GM12874 (cell line): ENCODE results near the gene SETD5.

ENCODE experiments used
- CTCF ChIP-seq: IDR thresholded peaks from 2 replicates; pipeline ENCODE4 v1.5.1; 2011; ENCODE audit warnings: low read depth, mild to moderate bottlenecking, control low read depth, low read length, moderate library complexity; ENCODE audit not compliant: insufficient read depth

SETD5 gene

GRCh38 chr3:9398700-9399336 lies 1.4 kb downstream of the SETD5 start:
- TF ChIP-seq CTCF = no peak

GRCh38 chr3:9399337-9399703 lies 1.9 kb downstream of the SETD5 start:
- TF ChIP-seq CTCF = no peak

GRCh38 chr3:9399746-9400145 lies 2.3 kb downstream of the SETD5 start:
- no peak for TF ChIP-seq CTCF

GRCh38 chr3:9400616-9401015 lies 3.2 kb downstream of the SETD5 start:
- TF ChIP-seq CTCF = no peak

GRCh38 chr3:9401986-9402385 lies 4.6 kb downstream of the SETD5 start:
- no peak for TF ChIP-seq CTCF

- TF ChIP-seq CTCF = no peak
These were observed 5.2 kb downstream of the SETD5 start for GRCh38 chr3:9402410-9403228.

GRCh38 chr3:9403463-9403862 lies 6.0 kb downstream of the SETD5 start:
- TF ChIP-seq CTCF = no peak
